Measurements from ENCODE around the gene SLC22A31.
"Not testable (repeated sequence)": the region's sequence is repeated elsewhere in the genome, so short reads cannot be mapped to it uniquely, and the experiment has no call there.

The SLC22A31 gene

DNA sequence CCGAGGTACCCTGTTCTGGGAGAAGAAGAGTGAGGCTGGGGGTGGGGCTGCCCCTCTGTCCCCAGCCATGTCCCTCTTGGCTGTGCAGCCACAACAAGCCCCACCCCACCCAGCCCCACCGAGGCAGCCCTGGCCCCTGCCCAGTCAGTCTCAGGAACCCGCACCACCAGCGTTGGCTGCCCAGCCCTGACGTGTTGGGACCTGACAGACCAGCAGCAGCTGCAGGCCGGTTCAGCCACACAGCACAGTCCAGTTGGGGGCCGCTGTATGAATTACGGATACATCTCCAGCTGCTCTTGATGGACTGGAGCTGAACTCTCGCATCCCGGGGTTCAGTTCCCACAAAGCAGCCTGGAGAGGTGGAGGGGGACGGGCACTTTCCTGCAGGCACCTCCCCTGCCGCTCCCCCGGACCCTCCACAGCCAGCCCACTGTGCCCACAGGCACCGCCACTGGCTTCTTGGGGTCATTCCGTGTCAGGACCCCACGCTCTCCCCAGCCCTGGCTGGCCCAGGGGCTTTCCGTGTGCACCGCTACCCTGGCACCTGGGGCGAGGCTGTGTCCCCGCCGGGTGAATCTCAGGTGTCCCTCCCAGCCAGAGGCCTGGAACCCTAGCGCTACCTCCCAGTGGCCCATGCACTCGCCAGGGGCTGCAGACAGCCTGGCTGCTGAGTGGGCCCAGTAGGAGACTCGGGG, 21.7 kb downstream of the SLC22A31 start:
- no peak for DNase-seq (ENCODE audit: low spot score)

DNA sequence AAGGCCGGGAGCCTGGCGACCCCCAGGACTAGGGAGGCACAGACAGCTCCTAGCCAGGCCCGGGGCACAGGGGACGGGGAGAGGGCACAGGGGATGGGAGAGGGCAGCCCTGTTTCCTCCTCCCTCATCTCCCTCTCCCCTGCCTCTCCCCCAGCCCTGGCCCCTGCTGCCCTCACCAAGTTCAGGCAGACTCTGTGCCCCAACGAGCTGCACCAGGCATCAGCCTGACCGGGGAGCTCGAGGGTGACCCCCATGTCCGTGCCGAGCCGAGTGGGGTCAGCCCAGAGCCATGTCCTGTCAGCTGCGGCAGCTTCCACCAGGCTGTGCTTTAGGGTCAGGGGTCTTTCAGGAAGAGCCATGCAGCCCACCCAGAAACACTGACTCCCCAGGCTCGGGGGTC, 22.8 kb downstream of the SLC22A31 start:
- no peak for DNase-seq (ENCODE audit: low spot score)

DNA sequence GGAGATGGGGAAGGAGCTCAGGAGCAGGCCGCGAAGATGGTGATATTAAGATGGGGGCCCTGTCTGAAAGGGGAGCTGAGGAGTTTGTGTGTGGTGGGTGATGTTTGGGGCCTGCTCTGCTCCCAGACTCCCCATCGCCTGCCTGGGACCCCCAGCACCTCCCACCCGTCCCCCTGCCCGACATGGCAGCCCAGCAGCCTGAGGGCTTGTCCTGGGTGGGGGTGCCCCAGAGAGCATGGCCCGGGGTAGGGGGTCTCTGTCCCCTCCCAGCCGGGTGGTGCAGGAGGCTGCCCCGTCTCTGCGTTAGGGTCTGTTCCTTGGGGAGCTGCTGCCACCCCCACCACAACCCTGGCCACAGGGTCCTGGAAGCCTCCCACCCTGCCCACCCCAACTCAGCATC, 23.6 kb downstream of the SLC22A31 start:
- no peak for DNase-seq (ENCODE audit: low spot score)

DNA sequence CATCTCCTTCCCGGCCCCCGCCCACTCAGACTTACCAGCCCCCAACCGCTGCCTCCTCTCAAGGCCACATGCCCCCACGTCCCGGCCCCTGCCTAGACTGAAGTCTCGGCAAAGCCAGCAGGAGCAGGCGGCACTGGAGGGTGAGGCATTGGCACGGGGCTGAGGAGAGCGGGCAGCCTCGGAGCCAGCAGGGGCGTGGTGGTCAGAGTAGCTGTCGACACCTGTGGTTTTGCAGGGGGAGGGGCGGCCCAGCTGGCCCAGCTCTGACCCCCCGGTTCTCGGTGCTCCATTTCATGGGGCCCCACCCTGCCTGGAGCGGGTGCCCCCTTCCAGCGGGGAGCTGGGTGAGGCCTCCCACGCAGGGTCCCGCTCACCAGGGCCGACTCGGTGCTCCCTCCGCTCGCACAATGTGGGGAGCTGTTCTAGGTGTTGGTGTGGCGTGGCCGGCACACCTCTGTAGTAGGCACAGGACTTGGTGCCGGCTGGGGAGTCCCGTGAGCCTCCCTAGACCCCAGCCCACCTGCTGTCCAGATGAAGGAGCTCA, 24.1 kb downstream of the SLC22A31 start:
- DNase-seq (ENCODE audit: low spot score) = no peak

DNA sequence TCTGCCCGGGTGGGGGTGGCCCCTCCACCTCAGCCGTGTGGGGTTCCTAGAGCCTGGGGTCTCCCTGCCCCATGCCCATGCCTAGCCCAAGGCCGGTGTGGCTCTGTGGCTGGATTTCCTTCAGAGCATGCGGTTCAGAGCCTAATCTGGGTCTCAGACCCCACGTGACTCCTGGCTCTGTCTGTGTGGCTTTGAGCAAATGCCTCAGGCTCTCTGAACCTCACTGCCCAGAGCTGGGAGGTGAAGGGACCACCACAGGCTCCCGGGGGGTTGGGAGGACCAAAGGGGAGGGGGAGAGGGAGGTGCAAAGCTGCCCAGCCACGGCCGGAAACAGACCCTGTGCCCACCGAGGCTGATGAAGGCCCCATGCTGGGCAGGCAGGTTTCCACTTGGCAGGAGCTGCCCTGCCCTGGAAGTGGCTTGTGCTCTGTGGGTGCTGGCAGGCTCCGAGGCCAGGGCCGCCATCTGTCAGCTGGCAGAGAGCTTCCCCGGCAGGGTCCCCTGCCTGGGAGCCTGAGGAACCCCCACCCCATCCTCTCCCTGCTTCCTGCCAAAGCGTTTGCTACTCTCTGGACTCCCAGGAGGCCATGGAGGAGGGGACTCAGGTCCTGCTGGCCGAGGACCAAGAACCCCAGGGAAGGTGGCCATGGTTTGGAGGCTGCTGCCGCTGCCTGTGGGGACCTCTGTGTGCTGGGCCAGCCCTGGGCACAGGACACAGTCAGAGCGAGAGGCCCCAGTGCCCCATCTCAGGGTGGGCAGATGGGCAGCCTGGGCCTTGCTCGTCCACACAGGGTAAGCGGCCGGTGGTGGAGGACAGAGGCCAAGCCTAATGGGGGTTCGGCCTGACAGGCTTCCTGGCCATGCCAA, 24.8 kb downstream of the SLC22A31 start:
- DNase-seq (ENCODE audit: low spot score) = no peak

DNA sequence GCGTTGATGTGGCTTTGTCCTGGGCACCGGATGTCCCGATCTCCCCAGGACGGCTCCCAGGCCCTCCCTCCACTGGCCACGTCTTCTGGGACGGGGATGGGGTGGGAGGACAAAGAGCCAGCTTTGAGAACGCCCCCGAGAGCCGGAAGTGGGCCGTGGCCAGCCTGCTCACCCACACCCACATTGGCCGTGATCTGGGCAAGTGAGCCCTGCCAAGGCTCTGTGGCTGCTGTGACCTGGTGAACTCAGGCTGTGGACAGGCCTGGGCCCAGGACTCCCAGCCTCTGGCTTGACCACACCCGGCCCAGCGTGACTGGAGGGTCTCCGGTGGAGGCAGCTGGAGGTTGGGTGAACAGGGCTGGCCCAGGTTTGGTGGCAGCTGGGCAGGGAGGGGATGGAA, 25.5 kb downstream of the SLC22A31 start:
- no peak for DNase-seq (ENCODE audit: low spot score)

DNA sequence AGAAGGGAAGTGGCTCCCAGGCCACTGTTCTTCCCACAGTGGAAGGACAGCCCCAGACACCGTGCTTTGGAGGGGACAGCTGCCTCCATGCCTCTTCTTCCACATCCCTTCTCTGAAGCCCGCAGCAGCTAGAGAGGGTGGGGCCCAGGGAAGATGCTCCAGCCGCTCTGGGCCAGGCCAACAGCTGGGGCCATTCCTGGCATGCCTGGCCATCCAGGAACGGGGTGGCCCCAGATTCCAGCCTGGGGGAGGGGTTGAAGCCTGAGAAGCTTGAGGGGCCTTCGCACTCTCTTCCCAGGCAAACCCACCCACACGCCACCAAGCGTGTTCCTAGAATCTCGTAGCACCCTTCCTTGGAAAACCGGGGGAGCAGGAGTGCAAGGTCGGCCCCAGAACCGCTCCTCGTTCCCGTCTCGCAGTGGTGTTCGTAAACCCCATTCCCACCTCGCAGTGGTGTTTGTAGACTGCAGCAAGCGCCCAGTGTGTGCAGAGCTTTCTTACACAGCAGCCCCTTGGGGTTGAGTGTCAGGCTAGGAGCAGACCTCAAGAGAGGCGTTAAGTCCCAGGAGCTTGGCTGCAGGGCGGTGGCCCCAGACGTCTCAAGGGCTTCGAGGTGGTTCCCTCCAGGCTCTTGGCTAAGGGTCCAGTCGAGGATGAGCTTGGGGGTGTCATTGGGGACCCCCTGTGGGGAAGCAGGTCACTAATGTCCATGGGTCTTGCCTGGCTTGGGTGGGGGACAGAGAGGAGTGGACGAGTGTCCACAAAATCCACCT, 26.1 kb downstream of the SLC22A31 start:
- DNase-seq (ENCODE audit: low spot score) = no peak

DNA sequence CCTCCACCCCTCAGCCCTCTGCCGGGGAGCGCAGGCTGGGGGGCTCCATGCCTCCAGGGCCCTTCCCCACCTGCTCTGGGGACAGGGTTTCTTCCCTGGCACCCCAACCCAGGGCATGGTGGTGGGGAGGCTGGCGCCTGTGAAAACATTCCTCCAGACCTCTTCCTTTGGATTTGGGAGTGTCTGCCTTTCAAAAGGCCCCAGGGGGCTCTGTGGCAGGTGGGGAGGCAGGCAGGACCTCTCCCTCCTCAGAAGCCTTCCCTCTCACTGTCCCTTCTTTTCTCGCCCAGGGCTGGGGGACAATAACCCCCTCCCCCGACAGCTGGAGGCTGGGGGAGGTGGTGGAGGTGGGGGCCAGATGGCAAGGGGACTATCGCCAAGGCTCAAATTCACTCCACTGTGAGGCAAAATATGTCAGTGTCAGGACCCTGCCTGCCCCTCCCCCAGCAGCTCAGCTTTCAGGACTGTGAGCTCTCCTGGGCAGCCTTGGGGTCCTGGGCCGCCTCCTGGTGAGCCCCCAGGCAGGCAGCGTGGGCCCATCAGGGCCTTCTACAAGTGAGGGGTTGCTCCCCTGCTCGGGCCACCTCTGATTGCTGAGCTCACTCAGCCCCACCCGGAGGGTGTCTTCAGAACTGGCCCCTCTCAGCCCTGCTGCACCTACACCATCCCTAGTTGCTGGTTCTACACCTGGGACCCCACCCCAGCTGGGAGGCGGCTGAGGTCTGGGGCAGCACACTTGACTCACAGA, 27.0 kb downstream of the SLC22A31 start:
- DNase-seq (ENCODE audit: low spot score) = no peak

DNA sequence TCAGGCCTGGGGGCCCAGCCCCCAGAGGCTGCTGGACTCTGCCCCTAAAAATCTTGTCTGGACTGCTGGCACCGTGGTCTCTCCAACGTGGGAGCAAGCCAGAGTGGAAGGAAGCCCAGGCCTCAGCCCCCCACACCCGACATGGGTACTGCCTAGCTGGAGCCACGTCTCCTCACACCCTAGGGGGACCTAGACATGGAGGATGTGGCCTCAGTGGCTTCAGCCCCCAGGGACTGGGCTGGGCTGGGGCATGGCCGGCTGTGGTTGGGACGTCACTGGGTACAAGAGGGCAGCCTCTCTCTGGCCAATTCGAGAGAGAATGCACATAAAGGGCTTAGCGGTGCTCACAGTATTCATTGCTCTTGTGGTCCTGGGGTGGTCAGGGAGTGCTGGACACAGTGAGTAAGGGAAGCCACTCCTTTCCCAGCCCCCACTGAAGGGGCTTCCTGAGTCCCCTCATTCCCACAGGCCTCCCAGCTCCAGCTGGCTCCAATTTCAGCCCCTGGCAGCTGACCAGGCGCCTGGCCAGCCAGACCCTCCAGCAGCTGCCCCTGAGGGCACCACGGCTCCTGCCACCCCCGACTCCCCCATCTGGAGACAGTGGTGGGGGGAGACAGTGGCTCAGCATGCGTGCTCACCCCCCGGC, 27.7 kb downstream of the SLC22A31 start:
- DNase-seq (ENCODE audit: low spot score) = no peak

DNA sequence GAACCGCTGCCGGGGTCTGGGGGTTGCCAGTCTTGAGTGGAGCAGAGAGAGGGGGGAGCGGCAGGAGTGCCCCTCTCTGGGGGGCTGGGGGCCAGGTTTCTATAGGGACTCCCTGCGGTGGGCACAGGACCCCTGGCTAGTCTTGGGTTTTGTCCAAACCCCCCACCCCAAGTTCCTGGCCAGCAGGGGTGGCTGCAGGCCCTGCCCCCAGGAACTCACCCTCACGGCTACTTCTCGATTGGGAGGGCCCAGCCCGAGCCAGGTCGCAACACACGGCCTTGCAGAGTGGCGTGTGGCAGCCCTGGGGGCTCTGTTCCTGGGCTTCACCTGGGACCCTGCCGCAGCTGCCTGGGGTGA, 28.2 kb downstream of the SLC22A31 start:
- no peak for DNase-seq (ENCODE audit: low spot score)

DNA sequence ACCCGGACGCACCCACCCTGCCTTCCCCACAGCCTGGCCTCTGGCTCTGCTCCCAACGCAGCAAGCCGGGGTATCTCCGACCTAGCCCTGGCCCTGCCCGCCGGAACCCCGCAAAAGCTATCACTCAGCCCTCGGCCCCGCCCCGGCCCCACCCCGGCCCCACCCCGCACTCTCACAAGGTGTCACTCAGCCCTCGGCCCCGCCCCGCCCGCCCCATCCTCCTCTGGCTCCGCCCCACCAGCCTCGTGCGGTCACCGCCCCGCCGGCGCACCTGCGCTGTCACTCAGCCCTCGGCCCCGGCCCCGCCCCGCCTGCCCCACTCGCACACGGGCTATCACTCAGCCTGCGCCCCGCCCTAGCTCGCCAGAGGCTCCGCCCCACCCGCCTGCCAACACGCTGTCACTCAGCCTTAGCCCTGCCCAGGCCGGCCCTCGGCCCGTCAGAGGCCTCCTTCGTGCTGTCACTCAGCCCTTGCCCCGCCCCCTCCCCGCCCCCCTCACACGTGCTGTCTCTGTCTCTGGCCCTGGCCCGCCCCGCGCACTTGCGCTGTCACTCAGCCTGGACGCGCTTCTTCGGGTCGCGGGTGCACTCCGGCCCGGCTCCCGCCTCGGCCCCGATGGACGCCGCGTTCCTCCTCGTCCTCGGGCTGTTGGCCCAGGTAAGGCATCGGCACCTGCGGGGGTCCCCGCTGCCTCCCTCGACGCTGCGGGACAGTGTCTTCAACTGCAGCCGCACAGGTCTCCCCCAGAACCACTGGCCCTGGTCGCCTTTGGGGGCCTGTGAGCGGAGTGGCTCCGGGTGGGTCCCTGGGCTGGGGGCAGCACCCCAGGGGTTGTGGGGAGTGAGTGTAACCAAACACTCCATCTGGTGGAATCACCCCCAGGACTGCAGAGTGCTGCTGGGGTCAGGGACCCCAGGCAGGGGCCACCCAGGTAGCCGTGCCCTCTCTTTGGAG, 28.8 kb downstream of the SLC22A31 start, which contains the start of gene CDH15:
Gene CDH15 (plus strand): TSS at position 533 of the 955 bp plus-strand sequence. CDS start 84 bp downstream, at position 617.
- DNase-seq (ENCODE audit: low spot score) = peak; percentile 96

DNA sequence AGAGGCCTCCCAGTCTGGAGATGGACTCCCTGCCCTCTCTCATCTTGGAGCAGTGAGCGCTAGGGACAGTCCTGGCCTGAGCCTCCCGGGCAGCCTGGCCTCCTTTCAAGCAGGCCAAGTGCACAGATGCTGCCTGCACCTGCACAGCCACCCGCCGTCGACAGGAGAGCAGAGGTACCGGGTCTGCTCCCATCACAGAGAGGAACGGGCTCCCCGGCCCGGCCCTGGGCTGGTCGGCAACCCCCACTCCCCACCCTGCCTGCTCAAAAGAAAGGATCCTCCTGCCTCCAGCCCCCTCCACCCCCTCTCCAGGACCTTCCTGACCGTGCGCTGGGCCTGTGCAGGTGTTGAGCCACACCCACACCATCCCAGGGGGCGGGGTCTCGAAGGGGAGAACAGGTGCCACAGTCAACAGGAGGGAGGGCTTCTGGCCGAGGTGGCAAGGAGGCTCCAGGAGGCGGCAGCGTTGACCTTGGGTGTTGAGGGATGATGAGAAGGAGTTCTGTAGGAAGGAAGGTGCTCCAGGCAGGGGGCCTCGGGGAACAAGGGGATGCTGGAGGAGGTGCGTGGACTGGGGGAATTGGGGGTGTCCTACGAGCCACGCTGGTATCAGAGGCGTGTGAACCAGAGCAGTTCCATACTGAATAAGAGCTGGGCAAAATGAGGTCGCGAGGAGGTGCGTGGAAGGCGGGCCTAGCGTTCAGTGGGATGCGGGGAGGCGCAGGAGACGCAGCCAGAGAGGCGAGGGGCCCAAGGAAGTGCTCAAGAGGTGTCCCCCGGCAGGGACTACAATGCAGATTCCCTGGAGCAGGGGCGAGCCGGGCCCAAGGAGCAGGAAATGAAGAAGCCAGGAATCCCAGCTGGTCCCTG, 29.8 kb downstream of the SLC22A31 start:
- no peak for DNase-seq (ENCODE audit: low spot score)

DNA sequence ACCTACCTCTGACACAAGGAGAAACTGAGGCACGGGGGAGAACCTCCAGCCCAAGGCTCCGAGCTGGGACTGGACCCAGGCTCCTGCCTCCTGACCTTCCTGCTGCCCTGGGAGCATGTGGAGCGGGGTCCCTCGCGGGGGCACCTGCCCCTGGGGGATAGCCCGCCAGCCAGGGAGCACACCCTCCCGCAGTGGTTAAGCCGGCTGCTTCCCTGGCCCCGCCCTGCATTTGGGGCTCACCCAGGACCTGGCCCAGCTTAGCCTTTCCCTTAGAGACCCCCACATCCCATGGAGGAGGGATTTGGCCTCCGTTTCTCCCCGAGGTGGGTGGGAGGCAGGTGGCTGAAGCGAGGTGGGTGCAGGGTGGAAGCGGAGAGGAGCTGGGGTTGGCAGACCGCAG, 30.6 kb downstream of the SLC22A31 start:
- DNase-seq (ENCODE audit: low spot score) = no peak

DNA sequence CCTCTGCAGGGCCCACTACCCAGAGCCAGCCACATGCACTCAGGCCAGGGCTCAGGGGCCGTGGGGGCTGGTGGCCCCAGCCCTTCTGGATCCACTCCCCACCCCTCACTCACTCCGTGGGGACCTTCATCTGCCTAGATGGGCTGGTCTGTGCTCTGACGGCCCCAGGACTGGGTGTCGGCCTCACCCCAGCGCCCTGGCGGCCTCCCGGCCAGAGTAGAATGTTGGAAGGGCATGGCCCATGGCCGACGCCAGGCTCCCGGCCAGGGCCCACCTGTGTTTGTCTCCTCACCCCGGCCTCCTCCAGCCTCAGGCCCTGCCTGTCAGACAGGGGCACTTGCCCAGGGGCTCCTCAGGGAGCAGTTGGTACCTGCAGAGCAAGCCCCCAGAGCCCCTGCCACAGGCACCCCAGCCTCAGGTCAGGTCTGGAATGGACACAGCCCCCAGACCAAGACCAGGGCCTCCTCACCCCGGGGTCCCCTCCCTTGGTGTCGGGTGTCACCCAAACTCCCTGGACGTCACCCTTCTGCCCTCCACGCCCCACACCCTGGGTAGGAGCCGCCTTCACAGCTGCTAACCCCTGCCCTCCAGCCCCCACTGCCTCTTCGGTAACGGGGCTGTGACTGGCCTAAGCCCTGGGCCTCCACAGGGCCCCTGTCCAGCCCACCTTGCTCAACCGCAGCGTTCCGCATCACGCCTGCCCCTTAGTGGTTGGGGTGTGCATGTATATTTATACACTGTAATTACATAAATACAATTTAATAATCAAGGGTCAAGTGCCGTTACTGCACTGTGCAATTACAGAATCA, 31.8 kb downstream of the SLC22A31 start:
- DNase-seq (ENCODE audit: low spot score) = no peak

DNA sequence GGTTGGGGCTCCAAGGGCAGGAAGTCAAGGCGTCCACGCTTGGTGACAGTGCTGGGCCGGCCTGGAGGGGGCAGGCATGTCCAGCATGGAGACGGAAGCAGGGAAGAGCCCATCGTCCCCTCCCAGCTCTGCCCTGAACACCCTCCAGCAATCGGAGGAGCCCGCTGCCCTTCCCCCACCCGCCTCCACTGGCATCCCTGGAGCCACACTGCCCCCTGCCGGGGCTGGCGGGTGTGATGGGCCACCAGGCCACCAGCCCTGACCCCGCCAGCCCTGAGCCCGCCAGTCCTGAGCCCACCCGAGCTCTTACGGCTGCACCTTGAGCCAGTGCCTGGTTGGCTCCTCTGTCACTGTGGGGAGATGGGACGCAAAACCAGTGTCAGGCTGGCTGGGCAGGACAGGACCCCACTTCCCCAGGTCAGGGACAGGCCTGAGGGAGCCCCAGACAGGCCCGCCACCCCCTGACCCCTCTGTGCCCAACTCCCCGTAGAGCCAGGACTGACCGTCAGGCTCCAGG, 32.9 kb downstream of the SLC22A31 start:
- peak; percentile 86 for DNase-seq (ENCODE audit: low spot score)

DNA sequence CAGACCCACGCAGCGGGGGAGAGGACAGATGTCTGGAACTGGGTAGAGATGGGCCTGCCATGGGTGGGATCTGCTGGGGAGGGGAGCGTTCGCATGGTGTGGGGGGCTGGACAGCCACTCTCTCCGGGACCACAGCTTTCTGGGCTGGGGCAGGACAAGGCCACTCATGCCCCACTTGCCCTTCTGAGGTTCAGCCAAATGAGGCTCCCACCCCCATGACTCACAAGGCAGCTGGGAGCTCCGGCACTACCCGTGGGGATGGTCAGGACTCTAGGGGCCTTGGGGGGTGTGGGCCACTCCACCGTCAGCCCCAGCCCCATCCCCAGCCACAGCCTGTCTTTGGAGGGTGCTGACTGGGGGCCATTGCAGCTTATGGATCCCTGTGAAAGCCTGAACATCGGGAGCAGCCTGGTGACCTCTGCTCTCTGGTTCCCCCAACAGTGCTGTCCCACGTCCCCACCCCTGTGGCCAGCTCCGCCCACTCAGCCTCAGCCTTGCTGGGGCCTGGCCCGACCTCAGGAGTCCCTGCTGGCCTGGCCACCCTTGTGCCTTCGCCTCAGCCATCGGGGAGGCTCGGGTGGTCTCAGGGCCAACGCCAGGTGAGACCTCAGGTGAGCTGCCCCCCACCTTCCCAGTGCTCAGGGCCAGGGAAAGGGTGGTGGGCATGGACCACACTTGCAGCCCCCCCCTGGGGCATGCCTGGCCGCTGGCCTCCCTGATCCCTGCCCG, 33.5 kb downstream of the SLC22A31 start:
- no peak for DNase-seq (ENCODE audit: low spot score)

DNA sequence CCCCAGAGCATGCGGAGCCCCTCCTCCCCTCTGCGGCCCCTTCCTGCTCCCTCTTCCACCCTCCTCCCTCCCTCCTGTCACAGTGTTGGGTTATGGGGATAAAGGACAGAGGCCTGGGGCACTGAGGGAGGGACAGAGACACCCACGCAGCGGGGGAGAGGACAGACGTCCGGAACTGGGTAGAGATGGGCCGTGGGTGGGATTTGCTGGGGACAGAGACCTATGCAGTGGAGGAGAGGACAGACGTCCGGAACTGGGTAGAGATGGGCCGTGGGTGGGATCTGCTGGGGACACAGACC, 34.7 kb downstream of the SLC22A31 start:
- not testable (repeated sequence) for DNase-seq (ENCODE audit: low spot score)
